ENCODE measurements around the gene TIMM44. TPM values are rescaled to one million over a fixed set of nuclear protein-coding genes. Genes with fewer than 3 reads are reported as not detected.

TIMM44 gene
- polyA plus RNA-seq, 1 of the 3 experiments (the other 2 are of a cell fraction): 49.7 TPM

GRCh38 chr19:7905268-7905667 lies 38.2 kb downstream of the TIMM44 start:
- DNase-seq: no peak
- H3K27ac ChIP-seq (ENCODE audit: low read depth in 2 of 2, low read length in 1 of 2): no peak overlapping the region
- H3F3A ChIP-seq (replicated peaks; ENCODE audit: insufficient read depth): no peaks in the 10 kb centered on the region
- H4K20me1 ChIP-seq (ENCODE audit: insufficient read depth): peaks cover 36% of the 10 kb centered on the region
- CTCF ChIA-PET: no interaction called here
- peaks cover 3 to 9% of the 10 kb centered on the region in 2 experiments for H3K36me3 ChIP-seq (replicated peaks in 1 of 2; ENCODE audit: control insufficient read depth in 1 of 2, insufficient read depth in 2 of 2, low read length in 1 of 2)
- peak overlapping the region; percentile 97 for H3K4me2 ChIP-seq
- H3K9me3 ChIP-seq: no peaks in the 10 kb centered on the region
- H3K79me2 ChIP-seq (ENCODE audit: insufficient read depth): peaks cover 43% of the 10 kb centered on the region
- no peak overlapping the region for H2AFZ ChIP-seq (ENCODE audit: low read depth)
- POLR2A ChIA-PET: no interaction called here
- peak overlapping the region; percentile 78; the same call in 1 of the 2 replicates for H3K9ac ChIP-seq
- TF ChIP-seq RAD21 (IDR thresholded peaks at IDR 0.05; ENCODE audit: low read length): no peak
- no peak for TF ChIP-seq USF2 (IDR thresholded peaks at IDR 0.05; ENCODE audit: borderline replicate concordance, low read depth, low read length)
- TF ChIP-seq NFIC (IDR thresholded peaks at IDR 0.05; ENCODE audit: borderline replicate concordance): no peak
- TF ChIP-seq TAF1 (IDR thresholded peaks at IDR 0.05; ENCODE audit: borderline replicate concordance, low read depth, low read length): no peak
- no peak for TF ChIP-seq FOSL2 (IDR thresholded peaks at IDR 0.05; ENCODE audit: borderline replicate concordance, low read depth)
- TF ChIP-seq IRF3 (IDR thresholded peaks at IDR 0.05; ENCODE audit: low read depth, low read length): no peak
- no peak for TF ChIP-seq SMC3 (IDR thresholded peaks at IDR 0.05; ENCODE audit: low read depth, low read length)
- TF ChIP-seq ZBTB33 (IDR thresholded peaks at IDR 0.05; ENCODE audit: borderline replicate concordance, low read depth): no peak
- peak overlapping the region; percentile 80 to 87; a peak in 3 of 4 replicates for H3K4me3 ChIP-seq (ENCODE audit: low read depth in 2 of 2, low read length in 1 of 2)
- no peaks in the 10 kb centered on the region for H3K27me3 ChIP-seq (ENCODE audit: insufficient read depth)
- WGBS (ENCODE audit: low lambda C conversion rate): 66% methylated on average over 9 of the region's 10 CpGs
- H3K9me2 ChIP-seq: no peaks in the 10 kb centered on the region
- H3K4me1 ChIP-seq (ENCODE audit: control insufficient read depth in 1 of 2, insufficient read depth in 2 of 2, low read depth in 1 of 2, low read length in 1 of 2): peaks cover 0 to 19% of the 10 kb centered on the region in 2 experiments; a peak in 2 of 4 replicates

GRCh38 chr19:7904074-7905020 lies 39.1 kb downstream of the TIMM44 start:
- 13% methylated on average over 25 of the region's 68 CpGs for WGBS (ENCODE audit: low lambda C conversion rate)
- Histone ChIP-seq H3K9ac (peak overlapping the region; percentile 78), H3K27me3 (ENCODE audit: insufficient read depth) (no peaks in the 10 kb centered on the region), H3K27ac (ENCODE audit: low read depth in 2 of 2, low read length in 1 of 2) (peak overlapping the region; percentile 54 to 87; a peak in 3 of 4 replicates), H2AFZ (ENCODE audit: low read depth) (no peak overlapping the region), H3K4me3 (ENCODE audit: low read depth in 2 of 2, low read length in 1 of 2) (peak overlapping the region; percentile 80 to 87), H3K9me2 (no peaks in the 10 kb centered on the region), H3K4me1 (ENCODE audit: control insufficient read depth in 1 of 2, insufficient read depth in 2 of 2, low read depth in 1 of 2, low read length in 1 of 2) (peaks cover 0 to 19% of the 10 kb centered on the region in 2 experiments; a peak in 2 of 4 replicates), H3K4me2 (peak overlapping the region; percentile 97), H4K20me1 (ENCODE audit: insufficient read depth) (peaks cover 36% of the 10 kb centered on the region), H3K79me2 (ENCODE audit: insufficient read depth) (peaks cover 43% of the 10 kb centered on the region), H3F3A (replicated peaks; ENCODE audit: insufficient read depth) (no peaks in the 10 kb centered on the region), H3K36me3 (replicated peaks in 1 of 2; ENCODE audit: control insufficient read depth in 1 of 2, insufficient read depth in 2 of 2, low read length in 1 of 2) (peaks cover 2 to 3% of the 10 kb centered on the region in 2 experiments), H3K9me3 (no peaks in the 10 kb centered on the region)
- ChIA-PET CTCF (interaction anchor here (0.8 to 2.3 kb wide), 9 partner anchors 8 to 74 kb away, joined by 3 to 26 read pairs (median 4); partner anchors contain the start of gene SNAPC2), POLR2A (interaction anchor here (0.7 to 1.6 kb wide), 4 partner anchors 12 to 39 kb away, joined by 3 to 8 read pairs (median 4); partner anchors contain the start of genes SNAPC2 and TIMM44)
- peak; percentile 85 for DNase-seq
- no peak for TF ChIP-seq SIN3A (IDR thresholded peaks at IDR 0.05; ENCODE audit: borderline replicate concordance, low read depth, low read length)
- TF ChIP-seq RXRA (IDR thresholded peaks at IDR 0.05; ENCODE audit: borderline replicate concordance, low read depth): no peak
- TF ChIP-seq YY1 (IDR thresholded peaks at IDR 0.05; ENCODE audit: low read depth): no peak
- no peak for TF ChIP-seq GATA2 (CRISPR knock-in tag; IDR thresholded peaks at IDR 0.05)
- TF ChIP-seq REST (IDR thresholded peaks at IDR 0.05; ENCODE audit: low read depth, low read length): no peak
- no peak for TF ChIP-seq TAF1 (IDR thresholded peaks at IDR 0.05; ENCODE audit: borderline replicate concordance, low read depth, low read length)
- TF ChIP-seq PBX3 (IDR thresholded peaks at IDR 0.05): 0 out of 2 replicates have a peak, but pooled peaks have one; percentile 0
- no peak for TF ChIP-seq RFX5 (IDR thresholded peaks at IDR 0.05; ENCODE audit: low read length)

Measured in SK-N-SH (cell line).